ENCODE measurements around the gene BUB1B. TPM values are rescaled to one million over a fixed set of nuclear protein-coding genes. Genes with fewer than 3 reads are reported as not detected.

The BUB1B gene
- total and polyA plus RNA-seq, 4 donors = 0.08 to 31.1 (median 0.84) TPM

DNA sequence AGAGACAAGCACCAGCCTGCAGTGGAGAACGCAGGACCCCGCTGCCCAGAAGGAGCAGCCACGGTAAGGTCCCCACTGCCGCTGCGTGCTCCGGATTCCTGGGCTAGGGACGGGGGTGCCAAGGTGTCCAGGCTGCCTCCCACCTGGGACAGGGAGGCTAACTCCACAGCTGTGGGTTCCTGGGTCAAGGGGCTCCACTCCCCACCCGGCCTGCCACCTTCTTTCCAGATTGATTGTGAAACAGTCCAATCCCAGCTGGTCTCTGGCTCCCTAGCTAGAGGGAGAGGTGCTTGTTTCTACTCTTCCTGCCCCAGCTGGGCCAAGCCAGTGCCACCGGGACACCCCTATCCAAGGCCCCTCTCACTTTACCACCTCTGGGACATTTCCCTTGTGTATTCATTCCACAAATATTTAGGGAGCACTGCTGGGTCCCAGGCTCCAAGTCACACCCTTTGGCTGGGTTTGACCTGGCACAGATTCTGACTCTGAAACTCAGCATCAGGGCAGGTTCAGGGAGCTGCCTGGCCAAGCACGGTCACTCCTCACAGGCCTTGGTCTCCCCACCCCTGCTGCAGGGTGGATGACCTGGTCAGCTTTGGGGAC, 79.9 kb downstream of the BUB1B start:
- peak; percentile 21 for DNase-seq (ENCODE audit: low spot score)
- TF ChIP-seq, protein P1, sequence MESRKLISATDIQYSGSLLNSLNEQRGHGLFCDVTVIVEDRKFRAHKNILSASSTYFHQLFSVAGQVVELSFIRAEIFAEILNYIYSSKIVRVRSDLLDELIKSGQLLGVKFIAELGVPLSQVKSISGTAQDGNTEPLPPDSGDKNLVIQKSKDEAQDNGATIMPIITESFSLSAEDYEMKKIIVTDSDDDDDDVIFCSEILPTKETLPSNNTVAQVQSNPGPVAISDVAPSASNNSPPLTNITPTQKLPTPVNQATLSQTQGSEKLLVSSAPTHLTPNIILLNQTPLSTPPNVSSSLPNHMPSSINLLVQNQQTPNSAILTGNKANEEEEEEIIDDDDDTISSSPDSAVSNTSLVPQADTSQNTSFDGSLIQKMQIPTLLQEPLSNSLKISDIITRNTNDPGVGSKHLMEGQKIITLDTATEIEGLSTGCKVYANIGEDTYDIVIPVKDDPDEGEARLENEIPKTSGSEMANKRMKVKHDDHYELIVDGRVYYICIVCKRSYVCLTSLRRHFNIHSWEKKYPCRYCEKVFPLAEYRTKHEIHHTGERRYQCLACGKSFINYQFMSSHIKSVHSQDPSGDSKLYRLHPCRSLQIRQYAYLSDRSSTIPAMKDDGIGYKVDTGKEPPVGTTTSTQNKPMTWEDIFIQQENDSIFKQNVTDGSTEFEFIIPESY (IDR thresholded peaks at IDR 0.05) = no peak
- TF ChIP-seq HNF4A (conservative IDR thresholded peaks at IDR 0.05) (no peak), YY1 (IDR thresholded peaks at IDR 0.05) (no peak), JUND (IDR thresholded peaks at IDR 0.05) (no peak), ATF3 (IDR thresholded peaks at IDR 0.05) (no peak), SP1 (IDR thresholded peaks at IDR 0.05) (no peak), MAX (IDR thresholded peaks at IDR 0.05) (no peak), HNF4G (IDR thresholded peaks at IDR 0.05) (no peak)
- TF ChIP-seq, protein P2, sequence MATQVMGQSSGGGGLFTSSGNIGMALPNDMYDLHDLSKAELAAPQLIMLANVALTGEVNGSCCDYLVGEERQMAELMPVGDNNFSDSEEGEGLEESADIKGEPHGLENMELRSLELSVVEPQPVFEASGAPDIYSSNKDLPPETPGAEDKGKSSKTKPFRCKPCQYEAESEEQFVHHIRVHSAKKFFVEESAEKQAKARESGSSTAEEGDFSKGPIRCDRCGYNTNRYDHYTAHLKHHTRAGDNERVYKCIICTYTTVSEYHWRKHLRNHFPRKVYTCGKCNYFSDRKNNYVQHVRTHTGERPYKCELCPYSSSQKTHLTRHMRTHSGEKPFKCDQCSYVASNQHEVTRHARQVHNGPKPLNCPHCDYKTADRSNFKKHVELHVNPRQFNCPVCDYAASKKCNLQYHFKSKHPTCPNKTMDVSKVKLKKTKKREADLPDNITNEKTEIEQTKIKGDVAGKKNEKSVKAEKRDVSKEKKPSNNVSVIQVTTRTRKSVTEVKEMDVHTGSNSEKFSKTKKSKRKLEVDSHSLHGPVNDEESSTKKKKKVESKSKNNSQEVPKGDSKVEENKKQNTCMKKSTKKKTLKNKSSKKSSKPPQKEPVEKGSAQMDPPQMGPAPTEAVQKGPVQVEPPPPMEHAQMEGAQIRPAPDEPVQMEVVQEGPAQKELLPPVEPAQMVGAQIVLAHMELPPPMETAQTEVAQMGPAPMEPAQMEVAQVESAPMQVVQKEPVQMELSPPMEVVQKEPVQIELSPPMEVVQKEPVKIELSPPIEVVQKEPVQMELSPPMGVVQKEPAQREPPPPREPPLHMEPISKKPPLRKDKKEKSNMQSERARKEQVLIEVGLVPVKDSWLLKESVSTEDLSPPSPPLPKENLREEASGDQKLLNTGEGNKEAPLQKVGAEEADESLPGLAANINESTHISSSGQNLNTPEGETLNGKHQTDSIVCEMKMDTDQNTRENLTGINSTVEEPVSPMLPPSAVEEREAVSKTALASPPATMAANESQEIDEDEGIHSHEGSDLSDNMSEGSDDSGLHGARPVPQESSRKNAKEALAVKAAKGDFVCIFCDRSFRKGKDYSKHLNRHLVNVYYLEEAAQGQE (IDR thresholded peaks at IDR 0.05) = no peak
- Histone ChIP-seq H3K27ac (ENCODE audit: low read depth in 1 of 2, low read length in 2 of 2) (no peak overlapping the region), H3K9me3 (ENCODE audit: control insufficient read depth in 4 of 4, low read length in 3 of 4) (no peaks in the 10 kb centered on the region), H3K4me1 (ENCODE audit: control insufficient read depth in 4 of 4, insufficient read depth in 4 of 4, low read length in 3 of 4) (peaks cover 0 to 3% (median 1%) of the 10 kb centered on the region in 4 donors), H3K4me3 (ENCODE audit: low read depth in 1 of 3, low read length in 3 of 3) (no peak overlapping the region), H3K36me3 (ENCODE audit: control insufficient read depth in 4 of 4, insufficient read depth in 3 of 4, low read depth in 1 of 4, low read length in 3 of 4) (no peaks in the 10 kb centered on the region), H3K9ac (ENCODE audit: low read depth in 1 of 2, low read length in 2 of 2) (no peak overlapping the region), H3K27me3 (ENCODE audit: control insufficient read depth in 4 of 4, insufficient read depth in 4 of 4, low read length in 3 of 4) (peaks cover 0 to 4% (median 1%) of the 10 kb centered on the region in 4 donors)
- WGBS = 93% methylated on average over 10 of the region's 10 CpGs

DNA sequence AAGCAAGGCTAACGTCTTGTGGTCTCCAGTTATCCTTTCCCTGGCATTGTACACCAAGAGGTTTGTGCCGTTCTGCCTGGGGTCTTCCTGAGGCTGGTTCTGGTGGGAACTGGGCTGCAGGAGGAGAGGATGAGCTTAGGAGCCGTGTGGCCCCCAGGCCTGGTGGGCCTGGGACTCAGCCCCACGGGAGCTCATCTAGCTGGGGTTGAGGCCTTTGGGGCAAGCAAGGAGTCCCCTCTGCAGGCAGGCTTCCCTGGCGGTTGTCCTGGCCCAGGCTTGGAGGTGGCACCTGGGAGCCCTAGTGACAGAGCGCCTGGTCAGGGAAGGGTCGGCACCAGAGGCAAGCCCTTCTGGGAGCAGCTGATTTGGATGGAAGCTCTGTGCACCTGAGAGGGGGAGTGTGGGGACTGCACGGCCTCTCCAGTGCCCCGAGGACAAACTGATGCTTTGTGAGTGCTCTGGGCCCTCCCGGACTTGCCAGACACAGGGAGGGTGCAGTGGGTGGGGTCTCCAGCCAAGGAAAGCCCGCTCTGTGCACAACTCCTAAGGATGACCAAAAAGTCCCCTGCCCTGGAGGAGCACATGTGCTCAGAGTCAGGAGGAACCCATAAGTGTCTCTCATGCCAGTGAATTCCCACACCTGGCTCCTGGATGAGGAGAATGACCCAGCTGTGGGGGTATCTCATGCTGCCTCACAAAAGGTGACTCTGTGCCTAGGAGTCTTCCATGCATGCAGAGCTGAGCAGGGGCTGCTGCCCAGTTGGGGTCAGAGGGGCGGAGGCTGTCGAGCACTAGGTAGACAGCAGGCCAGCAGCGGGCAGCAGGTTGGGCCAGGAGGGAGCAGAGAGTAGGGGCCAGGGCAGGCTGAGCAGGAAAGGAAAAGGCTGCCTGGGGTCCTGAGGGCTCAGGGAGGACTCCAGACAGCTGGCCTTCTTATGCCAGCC, 80.7 kb downstream of the BUB1B start:
- Histone ChIP-seq H3K27me3 (ENCODE audit: control insufficient read depth in 4 of 4, insufficient read depth in 4 of 4, low read length in 3 of 4) (peaks cover 0 to 4% (median 1%) of the 10 kb centered on the region in 4 donors), H3K4me3 (ENCODE audit: low read depth in 1 of 3, low read length in 3 of 3) (no peak overlapping the region), H3K9ac (ENCODE audit: low read depth in 1 of 2, low read length in 2 of 2) (no peak overlapping the region), H3K4me1 (ENCODE audit: control insufficient read depth in 4 of 4, insufficient read depth in 4 of 4, low read length in 3 of 4) (peaks cover 0 to 3% (median 1%) of the 10 kb centered on the region in 4 donors), H3K9me3 (ENCODE audit: control insufficient read depth in 4 of 4, low read length in 3 of 4) (no peaks in the 10 kb centered on the region), H3K36me3 (ENCODE audit: control insufficient read depth in 4 of 4, insufficient read depth in 3 of 4, low read depth in 1 of 4, low read length in 3 of 4) (no peaks in the 10 kb centered on the region), H3K27ac (ENCODE audit: low read depth in 1 of 2, low read length in 2 of 2) (no peak overlapping the region)
- TF ChIP-seq MAX (IDR thresholded peaks at IDR 0.05) (no peak), FOXA2 (IDR thresholded peaks at IDR 0.05) (no peak), SP1 (IDR thresholded peaks at IDR 0.05) (no peak), JUND (IDR thresholded peaks at IDR 0.05) (no peak)
- TF ChIP-seq, protein P2 (IDR thresholded peaks at IDR 0.05) = no peak
- 93% methylated on average over 14 of the region's 14 CpGs for WGBS
- peak; percentile 14 for DNase-seq (ENCODE audit: low spot score)
